ENCODE results near the gene S1PR4. TPM values are rescaled to one million over a fixed set of nuclear protein-coding genes. Genes with fewer than 3 reads are reported as not detected.

S1PR4 gene
- total and polyA plus RNA-seq, 9 donors, result 0.20 to 1.1 (median 0.50) TPM; not detected in 2

GRCh38 chr19:3222709-3223108, 44.1 kb downstream of the S1PR4 start:
- Histone ChIP-seq H3K4me1 (ENCODE audit: insufficient read depth) (no peaks in the 10 kb centered on the region), H3K27ac (no peak overlapping the region), H3K27me3 (no peaks in the 10 kb centered on the region), H3K9me3 (no peaks in the 10 kb centered on the region), H3K4me3 (no peak overlapping the region), H3K36me3 (no peaks in the 10 kb centered on the region)
- no peak for TF ChIP-seq POLR2A (IDR thresholded peaks at IDR 0.05)
- TF ChIP-seq EP300 (IDR thresholded peaks at IDR 0.05), result no peak
- no peak for TF ChIP-seq CTCF (IDR thresholded peaks at IDR 0.05)
- intact Hi-C loops (cut with DNase I), result no loop called here
- 82 to 92% (median 88%) methylated on average over 5 of the region's 5 CpGs for WGBS, 3 donors
- no peak for DNase-seq

GRCh38 chr19:3224346-3225168, 46.0 kb downstream of the S1PR4 start, which contains the start of gene CELF5:
Gene CELF5, plus strand, starts transcription at chr19:3224661. Its CDS starts 79 bp downstream, at chr19:3224740.
- no peak within 1 kb of the TSS for H3K4me3 ChIP-seq
- intact Hi-C loops (cut with DNase I), result no loop called here
- 1 to 2% (median 1%) methylated on average over 44 to 93 of the region's 94 CpGs for WGBS, 3 donors

GRCh38 chr19:3225169-3225485, 46.6 kb downstream of the S1PR4 start:
- 0 to 1% (median 1%) methylated on average over 5 to 9 of the region's 9 CpGs for WGBS, 3 donors
- TF ChIP-seq EP300 (IDR thresholded peaks at IDR 0.05) (no peak), CTCF (IDR thresholded peaks at IDR 0.05) (no peak), POLR2A (IDR thresholded peaks at IDR 0.05) (no peak)
- H3K27me3 ChIP-seq, result no peaks in the 10 kb centered on the region
- no peaks in the 10 kb centered on the region for H3K9me3 ChIP-seq
- DNase-seq, result no peak
- no peaks in the 10 kb centered on the region for H3K4me1 ChIP-seq (ENCODE audit: insufficient read depth)
- H3K4me3 ChIP-seq, result no peak overlapping the region
- intact Hi-C loops (cut with DNase I), result no loop called here
- no peaks in the 10 kb centered on the region for H3K36me3 ChIP-seq
- no peak overlapping the region for H3K27ac ChIP-seq

More at GRCh38 chr19:3224346-3225168, 46.0 kb downstream of the S1PR4 start, which contains the start of gene CELF5:
- TF ChIP-seq CTCF (IDR thresholded peaks at IDR 0.05), result peak in 2 of 3 donors; percentile 51 to 57
- no peak for TF ChIP-seq EP300 (IDR thresholded peaks at IDR 0.05)
- no peaks in the 10 kb centered on the region for H3K4me1 ChIP-seq (ENCODE audit: insufficient read depth)
- no peaks in the 10 kb centered on the region for H3K36me3 ChIP-seq
- H3K27me3 ChIP-seq, result no peaks in the 10 kb centered on the region
- no peak within 1 kb of the TSS for H3K27ac ChIP-seq
- no peaks in the 10 kb centered on the region for H3K9me3 ChIP-seq
- DNase-seq, result peak; percentile 49 to 77 (median 59)

GRCh38 chr19:3225677-3226093, 47.1 kb downstream of the S1PR4 start:
- DNase-seq, result no peak
- WGBS, 3 donors, result 29 to 37% (median 35%) methylated on average over 13 to 16 of the region's 16 CpGs
- no peak overlapping the region for H3K27ac ChIP-seq
- H3K4me1 ChIP-seq (ENCODE audit: insufficient read depth), result no peaks in the 10 kb centered on the region
- H3K27me3 ChIP-seq, result no peaks in the 10 kb centered on the region
- no peak for TF ChIP-seq EP300 (IDR thresholded peaks at IDR 0.05)
- no peak for TF ChIP-seq POLR2A (IDR thresholded peaks at IDR 0.05)
- no peak for TF ChIP-seq CTCF (IDR thresholded peaks at IDR 0.05)
- no peaks in the 10 kb centered on the region for H3K9me3 ChIP-seq
- intact Hi-C loops (cut with DNase I), result no loop called here
- H3K36me3 ChIP-seq, result no peaks in the 10 kb centered on the region
- no peak overlapping the region for H3K4me3 ChIP-seq
